Astrocyte of the spinal cord (primary cell): ENCODE measurements around the gene CLEC18B.

Source experiments
- DNase-seq: peaks from one replicate; pipeline ENCODE4 v3.0.0; 2011; ENCODE audit warnings: low read depth, low spot score
- H3K4me3 ChIP-seq: 2 replicates; pipeline ENCODE4 v1.5.1; 2011; ENCODE audit warnings: low read depth, mild to moderate bottlenecking, low read length, moderate library complexity
- CTCF ChIP-seq: IDR thresholded peaks from 2 replicates; pipeline ENCODE4 v1.5.1; 2012; ENCODE audit warnings: low read depth, mild to moderate bottlenecking, low read length, inconsistent platforms
- in situ Hi-C: cut with HindIII; loops from 2 replicates; pipeline ENCODE4 v1.10.0; 2017; ENCODE audit warnings: low sequenced_read_pairs

The CLEC18B gene

GRCh38 chr16:74455213-74455612, 33.9 kb upstream of the CLEC18B start:
- no peak for TF ChIP-seq CTCF
- no peak overlapping the region for H3K4me3 ChIP-seq
- in situ Hi-C loops: no loop called here
- peak; percentile 86 for DNase-seq

- no peak for TF ChIP-seq CTCF
- DNase-seq: no peak
- in situ Hi-C loops: no loop called here
Observed at GRCh38 chr16:74451951-74452758, 30.9 kb upstream of the CLEC18B start.

DNA sequence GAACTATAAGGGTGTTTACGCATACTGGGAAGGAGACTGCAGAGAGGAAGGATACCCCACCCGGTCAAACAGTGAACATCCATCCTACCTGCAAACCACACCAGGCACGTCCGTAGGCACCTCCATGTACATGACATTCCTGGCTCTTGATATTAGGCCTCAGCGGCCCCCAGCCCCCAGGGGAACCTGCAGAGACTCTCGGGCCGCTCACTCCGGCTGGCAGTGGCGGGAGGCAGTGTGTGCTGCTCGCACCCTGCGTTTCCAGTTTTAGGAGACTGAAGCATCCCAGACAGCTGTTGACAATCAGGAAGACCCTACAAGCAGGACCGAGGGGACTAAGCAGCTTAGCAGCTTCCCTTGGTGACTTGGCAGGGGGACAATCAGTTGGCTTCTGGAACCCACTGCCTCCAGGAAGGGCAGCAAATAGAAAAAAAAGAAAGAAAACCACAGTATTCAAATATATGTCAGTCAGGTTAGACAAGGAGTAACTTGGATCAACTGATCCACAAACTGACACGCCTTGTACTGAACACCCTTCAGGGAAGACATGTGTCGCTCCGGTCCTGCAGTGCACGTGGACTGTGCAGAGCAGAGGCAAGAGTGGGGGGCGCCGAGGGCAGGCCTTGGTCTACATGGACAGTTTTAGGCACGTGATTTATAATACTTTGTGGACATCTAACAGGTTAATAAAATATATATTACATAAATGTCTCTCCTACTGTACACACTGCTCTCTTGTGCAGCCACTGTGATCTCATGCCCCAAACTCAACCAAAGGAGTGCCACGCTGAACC, 29.9 kb upstream of the CLEC18B start:
- DNase-seq: no peak
- TF ChIP-seq CTCF: no peak
- H3K4me3 ChIP-seq: no peak overlapping the region
- in situ Hi-C loops: no loop called here

More at GRCh38 chr16:74451951-74452758, 30.9 kb upstream of the CLEC18B start:
- H3K4me3 ChIP-seq: no peak overlapping the region

GRCh38 chr16:74450236-74450635, 29.0 kb upstream of the CLEC18B start:
- TF ChIP-seq CTCF: no peak
- no peak for DNase-seq
- in situ Hi-C loops: no loop called here
- H3K4me3 ChIP-seq: no peak overlapping the region

DNA sequence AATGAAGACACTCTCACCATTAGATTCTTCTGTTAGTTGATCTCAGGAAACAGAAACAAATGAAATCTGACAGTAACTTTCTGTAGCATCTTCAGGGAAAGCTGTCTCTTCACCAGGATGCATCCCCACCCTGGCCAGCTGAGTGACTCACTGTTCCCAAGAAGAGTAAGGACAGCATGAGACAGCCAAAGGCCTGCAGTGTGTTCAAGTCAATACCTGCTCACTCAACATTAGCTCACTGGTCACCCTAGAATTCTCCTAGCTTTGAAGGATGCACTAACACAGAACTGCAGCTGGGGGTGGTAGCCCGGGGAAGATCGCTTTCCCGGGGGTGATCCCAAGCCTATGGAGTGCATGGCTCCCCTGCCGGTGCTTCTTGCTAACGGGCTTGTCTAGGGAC, 28.2 kb upstream of the CLEC18B start:
- H3K4me3 ChIP-seq: no peak overlapping the region
- in situ Hi-C loops: no loop called here
- DNase-seq: no peak
- TF ChIP-seq CTCF: no peak

DNA sequence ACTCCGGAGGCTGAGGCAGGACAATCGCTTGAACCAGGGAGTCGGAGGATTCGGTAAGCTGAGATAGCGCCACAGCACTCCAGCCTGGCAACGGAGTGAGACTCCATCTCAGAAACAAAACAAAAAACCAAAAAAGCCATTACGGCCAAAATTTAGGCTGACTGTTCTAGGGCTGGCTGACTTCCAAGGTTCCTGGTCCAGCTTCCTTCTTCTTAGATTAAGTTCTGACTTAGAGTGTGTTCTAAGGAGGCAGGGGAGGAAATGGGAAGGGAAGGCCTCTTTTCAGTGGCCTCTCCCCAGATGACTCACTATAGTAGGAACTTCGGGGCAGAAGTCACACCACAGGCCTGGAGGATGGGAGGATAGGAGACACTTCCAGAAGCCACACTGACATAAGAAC, 27.7 kb upstream of the CLEC18B start:
- in situ Hi-C loops: no loop called here
- TF ChIP-seq CTCF: no peak
- no peak overlapping the region for H3K4me3 ChIP-seq
- peak; percentile 90 for DNase-seq
